Glomerular visceral epithelial cell (primary cell): ENCODE data around the gene LHPP.

Experiments
- DNase-seq: peaks from one replicate; pipeline ENCODE4 v3.0.0-alpha.2; 2016; ENCODE audit errors: extremely low spot score

Gene LHPP

DNA sequence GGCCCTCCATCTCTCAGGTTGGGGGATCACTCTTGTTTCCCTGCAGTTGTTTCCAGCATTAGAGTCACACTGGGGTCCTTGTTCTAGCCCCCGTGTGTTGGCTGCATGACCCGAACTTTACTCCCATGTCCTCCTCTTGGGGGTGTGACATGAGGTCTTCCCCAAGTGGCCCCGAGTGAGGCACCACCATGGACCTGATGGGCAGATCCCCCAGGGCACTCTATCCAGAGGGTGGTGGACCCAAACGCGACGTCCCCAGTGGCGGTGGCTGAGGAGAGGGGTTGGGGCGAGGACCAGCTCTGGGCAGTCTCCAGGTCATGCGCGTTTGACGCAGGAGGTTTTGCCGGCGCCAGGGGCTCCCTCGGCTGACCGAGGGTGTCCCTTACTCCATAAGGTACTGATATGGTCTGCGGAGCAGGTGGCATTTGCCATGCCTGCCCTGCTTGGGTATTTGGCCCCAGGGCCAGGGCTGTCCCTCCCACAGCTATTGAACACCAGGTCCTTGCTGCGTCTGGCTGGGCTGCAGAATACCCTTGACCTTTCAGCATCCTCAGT, 131.9 kb downstream of the LHPP start:
- no peak for DNase-seq

DNA sequence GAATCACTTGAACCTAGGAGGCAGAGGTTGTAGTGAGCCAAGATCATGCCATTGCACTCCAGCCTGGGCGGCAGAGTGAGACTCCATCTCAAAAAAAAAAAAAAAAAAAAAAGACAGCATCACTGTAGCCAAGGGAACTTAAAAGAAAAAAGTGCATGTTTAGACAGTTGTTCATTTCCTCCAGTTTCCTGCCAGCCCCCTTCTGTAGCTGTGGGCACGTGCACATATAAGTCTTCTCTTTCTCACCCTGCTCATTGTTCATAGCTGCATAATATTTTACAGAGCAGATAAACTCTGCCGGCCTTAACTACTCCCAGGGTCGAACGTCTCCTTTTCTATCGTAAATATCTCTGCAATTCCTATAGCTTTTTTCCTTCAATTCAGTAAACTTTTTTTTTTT, 132.6 kb downstream of the LHPP start:
- no peak for DNase-seq

DNA sequence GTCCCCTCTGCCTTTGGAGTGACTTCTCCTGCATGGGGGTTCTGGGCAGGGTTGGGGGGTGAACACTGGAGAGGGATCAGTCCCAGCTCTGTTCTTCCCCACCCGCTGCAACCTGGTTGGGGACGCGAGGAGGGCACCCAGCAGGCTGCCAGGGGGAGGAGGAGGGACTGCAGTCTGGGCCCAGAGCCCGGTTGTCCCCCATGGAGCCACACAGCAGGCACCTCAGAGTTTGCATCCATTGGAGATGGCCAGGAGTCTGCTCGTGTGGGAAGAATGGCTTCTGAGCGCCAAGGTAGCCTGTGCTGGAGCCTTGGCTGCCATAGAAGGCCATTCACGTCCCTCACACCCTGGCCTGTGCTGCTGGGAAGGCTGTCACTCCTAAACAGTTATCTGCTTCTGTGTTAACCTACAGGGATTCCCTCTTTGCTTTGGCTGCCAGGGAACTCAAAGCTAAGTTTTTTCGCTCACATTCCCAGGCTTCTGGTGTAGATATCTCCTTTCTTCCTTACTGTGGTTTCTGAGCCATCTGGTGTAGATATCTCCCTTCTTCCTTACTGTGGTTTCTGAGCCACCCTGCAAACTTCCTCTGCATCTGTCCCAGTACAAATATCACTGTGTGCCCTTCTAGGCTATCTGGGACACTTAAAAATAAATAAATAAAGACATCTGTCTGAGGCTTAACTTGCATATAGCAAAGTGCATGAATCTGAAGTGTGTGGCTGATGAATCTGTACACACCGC, 133.7 kb downstream of the LHPP start:
- DNase-seq = no peak

DNA sequence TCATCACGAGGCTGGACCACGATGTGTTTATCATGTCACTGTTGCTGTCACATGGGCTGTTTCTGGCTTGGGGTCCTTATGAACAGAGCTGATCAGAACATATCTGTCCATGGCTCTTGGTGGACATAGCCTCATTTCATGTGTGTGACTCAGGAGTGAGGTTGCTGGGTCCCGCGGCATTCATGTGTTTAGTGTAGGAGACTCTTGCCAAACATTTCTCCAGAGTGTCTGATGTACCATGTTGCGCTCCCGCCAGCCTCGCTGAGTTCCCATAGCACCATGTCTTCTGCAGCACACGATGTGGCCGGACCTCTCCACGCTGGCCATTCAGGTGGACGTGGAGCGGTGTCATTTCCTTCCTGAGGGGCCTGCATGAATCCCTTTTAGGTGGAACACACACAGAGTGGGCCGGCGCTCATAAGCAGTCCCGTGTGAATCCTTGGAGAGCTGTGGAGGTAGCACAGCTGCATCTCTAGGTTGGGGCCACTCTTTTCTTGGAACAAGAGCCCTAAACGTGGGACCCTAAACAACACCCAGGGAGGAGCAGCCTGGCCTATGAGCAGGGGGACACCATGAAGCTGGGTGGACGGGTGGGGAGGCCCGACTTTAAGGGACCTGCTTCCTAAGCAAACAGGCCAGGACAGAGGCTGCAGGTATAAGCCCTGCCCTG, 134.6 kb downstream of the LHPP start:
- no peak for DNase-seq

DNA sequence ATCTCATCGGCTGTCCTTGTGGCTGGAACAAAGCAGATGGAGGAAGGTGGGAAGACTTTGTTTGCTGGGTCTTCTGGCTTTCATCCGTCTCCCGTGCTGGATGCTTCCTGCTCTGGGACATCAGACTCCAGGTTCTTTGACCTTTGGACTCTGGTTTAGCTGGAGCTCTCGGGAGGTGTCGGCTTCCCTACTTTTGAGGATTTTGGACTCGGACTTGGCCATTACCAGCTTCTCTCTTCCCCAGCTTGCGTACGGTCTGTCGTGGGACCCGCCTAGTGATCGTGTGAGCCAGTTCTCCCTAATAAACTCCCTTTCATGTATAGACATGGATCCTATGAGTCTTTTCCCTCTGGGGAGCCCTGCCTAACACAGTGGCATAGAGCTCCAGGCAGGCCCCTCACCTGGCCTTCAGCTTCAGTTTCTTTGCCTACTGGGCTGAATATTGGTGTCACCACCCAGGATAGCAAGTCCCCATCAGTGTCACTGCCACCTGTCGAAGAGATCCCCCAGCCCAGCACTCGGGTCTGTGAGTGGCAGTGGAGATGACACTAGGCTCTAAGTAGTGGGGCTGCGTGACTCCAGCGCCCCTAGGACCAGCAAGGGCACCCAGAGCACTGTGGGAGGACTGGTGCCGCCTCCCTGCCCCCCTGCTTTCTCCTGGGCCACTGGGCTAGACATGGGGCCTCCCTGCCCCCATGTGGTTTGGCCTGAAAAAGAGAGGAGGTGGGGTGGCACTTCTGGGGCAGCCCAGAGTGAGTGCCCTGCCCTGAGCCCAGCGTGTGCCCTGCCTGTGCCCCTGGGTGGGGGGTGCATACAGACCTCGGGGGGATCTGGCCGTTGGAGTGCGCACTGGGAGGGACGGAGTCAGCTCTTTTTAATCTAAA, 135.6 kb downstream of the LHPP start:
- DNase-seq = no peak

DNA sequence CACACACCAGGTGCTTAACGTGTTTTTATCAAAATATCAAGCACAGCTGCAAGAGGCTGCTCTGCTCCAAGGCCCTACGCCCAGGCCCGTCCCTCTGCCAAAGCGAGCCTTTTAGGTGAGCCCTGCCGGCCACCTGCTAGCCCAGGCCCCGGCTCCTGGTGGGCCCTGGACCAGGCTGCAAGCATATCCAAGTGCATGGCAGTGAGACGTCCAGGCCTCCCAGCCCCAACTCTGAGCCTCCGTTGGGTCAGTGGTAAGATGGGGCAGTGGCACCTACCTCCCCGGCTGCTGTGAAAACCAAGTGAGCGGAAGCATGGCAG, 136.2 kb downstream of the LHPP start:
- DNase-seq = no peak

DNA sequence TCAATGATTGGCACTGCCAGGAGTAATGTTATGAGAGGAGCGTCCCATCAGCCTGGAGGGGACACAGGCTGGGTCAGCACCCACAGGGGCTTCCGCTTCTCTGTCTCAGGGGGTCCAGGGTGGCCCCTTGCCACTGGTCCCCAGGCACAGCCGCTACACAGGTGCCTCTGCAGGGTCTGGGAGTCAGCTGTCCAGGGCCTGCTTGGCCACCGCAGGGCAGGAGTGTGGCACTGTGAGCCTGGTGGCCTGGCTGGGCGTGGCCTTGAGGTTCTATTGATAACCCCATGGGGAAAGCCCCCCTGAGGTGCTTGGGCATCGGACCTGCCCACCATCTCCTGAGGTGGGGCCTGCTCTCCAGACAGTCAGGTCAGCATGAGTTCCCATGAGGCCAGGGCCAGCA, 136.6 kb downstream of the LHPP start:
- no peak for DNase-seq

DNA sequence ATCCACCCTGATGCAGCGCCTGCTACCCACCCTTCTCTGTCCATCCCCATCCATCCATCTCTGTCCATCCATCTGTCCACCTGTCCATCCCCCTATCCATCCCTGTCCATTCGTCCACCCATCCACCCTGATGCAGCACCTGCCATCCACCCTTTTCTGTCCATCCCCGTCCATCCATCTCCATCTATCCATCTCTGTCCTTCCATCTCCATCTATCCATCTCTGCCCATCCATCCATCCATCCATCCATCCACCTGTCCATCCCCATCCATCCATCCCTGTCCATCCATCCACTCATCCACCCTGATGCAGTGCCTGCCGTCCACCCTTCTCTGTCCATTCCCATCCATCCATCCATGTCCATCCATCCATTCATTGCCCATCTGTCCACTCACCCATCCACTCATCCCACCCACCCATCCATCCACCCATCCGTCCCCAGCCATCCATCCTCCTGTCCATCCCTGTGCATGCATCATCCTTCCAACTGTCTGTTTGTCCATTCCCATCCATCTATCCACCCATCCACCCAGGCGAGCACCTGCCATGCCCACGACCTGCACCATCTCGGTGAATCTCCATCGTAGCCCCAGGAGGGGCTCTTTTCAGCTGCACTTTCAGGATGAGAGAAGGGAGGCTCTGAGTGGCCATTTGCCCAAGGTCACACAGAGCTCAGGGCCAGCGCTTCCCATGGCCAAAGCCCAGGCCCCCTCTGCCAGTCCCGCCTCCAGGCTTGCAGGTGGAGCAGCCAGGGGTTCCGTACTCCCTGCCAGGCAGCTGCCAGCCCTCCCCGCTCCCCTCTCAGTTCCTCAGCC, 137.4 kb downstream of the LHPP start:
- no peak for DNase-seq

DNA sequence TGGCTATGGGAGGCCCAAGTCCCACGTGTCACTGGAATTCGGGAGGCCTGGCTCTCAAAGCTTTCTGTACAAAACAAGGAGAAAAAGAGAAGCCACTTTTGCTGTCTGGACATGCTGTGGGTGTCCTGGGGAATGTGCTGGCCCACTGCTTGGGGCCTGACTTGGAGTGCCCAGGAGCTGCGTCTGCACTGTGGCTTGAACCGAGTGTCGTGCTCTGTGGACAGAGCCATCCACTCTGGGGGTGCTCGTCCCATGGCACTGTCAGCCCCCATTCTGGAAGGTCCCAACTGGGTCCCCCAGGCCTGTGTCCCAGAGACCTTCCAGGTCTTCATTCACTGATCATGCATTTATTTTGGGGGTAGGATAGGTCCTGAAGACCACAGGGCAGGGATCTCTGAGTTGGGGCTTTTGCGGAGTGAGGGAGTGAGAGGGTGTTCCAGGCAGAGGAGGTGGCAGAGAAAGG, 138.0 kb downstream of the LHPP start:
- no peak for DNase-seq

DNA sequence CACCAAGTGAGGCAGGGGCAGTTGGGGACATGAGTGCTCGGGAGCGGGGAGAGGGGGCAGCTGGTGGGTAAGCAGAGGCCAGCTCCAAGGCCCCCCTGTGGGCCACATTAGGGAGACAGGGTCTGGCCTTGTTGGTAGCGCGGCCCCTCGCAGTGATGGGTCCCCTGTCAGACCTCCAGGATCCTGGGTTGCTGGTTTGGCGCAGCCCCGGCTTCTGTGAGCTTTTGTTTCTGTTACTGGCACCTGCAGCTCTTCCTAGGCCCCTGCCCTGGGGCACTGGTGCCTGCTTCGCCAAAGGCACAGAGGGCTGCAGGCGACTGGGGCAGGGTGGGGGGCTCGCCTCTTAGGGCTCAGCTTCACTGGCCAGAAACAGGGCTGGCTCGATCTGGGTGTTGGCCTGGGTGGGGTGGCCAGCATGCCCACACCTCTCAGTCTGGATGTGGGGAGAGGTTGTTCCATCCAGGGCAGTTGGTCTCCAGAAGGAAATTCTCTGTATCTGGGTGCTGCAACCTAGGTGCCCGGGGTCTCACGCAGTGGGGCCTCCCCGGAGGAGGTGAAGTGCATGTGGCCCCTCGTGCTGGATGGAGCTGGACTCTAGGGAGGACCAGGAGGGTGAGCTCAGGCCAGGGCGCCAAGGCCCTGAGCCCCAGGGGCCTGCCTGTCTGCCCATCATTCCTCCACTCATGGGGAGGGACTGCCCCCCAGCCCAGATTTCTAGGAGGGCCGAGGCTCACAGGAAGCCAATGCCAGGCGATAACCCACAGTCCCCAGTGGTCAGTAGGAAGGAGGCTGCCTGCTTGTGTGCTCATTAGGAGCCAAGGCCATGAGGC, 138.6 kb downstream of the LHPP start:
- no peak for DNase-seq

DNA sequence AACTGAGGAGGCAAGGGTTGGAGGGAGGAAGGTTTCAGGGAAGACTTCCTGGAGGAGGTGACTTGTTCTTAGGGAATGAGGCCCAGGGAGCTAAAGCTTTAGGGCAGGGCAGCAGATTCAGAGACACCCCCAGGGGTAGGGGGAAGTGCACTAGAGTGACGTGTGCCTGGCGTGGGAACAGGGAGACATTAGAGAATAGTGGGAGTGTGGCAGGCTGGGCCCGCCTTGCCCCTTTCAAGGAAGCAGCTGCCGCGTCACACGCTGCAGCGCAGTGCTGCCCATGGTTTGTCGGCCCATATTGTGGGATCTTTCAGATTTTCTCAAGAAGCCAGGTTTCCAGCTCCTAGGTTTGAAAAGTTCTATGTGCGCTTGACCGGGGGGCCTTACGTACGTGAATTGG, 139.4 kb downstream of the LHPP start:
- no peak for DNase-seq

DNA sequence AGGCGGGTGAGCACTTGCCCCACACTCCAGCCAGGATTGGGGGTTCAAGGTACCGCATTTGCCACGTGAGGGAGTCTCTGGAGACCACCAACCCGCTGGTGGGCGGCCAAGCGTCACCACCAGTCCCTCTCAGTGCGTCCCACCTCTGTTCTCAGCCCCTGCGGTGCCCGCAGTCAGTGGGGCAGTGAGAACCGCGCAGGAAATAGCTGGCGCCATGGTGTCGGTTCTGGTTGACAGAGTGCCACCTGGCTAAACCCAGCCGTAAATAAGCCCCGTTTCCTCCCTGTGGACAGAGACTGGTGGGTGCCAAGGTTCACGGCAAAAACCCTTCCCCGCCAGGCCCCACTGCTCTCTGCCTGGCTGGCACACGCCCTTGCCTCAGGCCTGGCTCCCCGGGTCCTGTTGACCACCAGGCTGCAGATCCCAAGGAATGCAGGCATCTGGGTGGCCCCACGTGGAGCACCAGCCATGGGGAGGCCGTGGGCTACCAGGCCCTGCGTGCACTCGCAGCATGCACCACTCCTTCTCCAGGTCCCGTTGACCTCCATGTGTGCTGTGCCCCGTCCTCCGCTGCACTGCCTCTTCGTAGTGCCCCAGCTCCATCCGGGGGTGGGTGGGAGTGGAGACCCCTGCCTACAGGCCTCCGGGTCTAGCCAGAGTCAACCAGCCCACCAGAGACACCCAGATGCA, 140.0 kb downstream of the LHPP start:
- DNase-seq = no peak

DNA sequence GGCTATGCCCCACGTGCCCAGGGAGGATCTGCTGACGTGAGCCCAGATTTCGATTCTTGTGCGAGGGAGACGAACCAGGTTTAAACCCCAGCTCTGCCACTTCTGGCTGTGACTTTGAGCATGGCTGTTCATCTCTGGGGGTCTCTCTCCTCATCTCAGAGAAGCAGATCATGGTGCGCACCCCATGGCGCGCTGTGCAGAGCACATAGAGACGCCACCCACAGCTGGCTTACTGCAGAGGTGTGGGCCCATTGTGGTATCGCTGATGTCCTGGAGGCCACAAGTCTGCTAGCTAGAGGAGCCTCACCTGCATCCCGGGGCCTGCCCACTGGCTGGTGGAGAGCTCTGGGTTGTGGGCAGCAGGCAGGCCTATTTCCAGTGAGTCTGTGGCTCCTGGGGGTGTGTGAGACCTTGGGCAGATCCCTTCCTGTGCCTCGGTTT, 140.5 kb downstream of the LHPP start:
- DNase-seq = no peak

DNA sequence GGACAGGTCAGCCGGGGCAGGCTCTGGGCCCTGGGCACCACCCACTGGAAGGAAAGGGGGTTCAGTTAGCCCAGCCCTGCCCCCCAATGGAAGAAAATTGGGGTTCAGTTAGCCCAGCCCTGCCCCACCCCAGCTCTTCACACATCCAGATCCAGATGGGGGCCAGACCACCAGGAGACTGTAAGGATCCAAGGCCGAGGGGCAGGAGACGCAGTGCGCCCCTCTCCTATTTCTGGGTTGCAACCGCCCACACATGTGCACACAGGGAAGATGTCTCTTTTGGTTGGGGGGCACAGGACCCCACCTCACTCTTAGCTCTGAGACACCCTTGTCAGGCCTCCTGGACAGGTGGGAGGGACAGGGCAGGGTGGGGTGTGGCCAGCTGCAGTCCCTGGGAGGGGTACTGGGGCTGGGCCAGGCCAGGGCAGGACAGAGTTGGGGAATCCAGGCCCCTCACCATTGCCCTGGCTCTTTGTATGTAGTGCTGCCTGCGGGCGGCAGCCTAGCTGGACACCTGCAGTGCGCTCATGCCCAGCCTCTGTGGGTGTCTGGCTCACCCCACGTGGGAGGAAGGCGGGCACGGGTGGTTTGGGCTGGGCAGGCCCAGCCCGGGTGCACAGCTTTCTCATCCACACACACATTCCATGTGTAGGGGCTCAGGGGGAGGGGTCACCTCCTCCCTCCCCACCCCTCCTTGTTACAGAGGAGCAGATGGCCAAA, 141.2 kb downstream of the LHPP start:
- DNase-seq = no peak

DNA sequence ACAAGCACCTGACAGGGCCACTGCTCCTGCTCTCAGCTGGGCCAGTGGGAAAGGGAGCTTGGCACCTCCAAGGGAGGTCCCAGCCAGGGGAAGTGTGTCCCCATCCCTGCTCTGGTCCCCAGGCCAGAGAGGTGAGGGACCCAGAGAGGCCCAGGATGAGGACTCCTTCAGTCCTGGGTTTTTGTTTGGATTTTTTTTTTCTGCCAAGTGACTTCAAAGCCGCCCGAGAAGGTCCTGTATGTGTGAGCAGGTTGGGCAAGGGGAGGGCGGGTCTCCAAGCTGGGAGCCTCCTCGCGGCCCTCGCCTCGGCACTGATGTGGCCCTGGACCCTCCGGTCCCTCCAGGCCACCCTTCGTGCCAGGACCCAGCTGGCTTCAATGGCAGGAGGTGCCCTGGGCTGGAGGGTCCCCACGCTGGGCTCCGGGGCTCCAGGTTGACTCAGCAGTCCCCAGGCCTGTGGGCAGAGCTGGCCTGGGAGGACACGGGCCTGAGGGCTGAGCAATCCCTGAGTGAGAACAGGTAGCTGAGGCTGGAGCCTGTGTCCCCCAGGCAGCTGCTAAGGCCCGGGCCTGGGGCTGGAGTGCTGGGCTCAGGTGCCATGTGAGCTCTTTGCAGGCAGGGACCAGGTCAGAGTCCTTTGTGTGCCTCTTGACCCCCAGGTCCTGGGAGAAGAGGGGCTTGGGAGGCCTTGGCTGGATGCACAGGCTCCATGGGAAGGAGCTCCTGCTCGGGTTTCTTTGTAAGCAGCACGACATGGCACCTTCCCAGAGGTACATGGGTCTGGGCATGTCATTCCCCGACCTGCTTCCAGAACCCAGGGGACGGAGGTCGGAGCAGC, 142.0 kb downstream of the LHPP start:
- no peak for DNase-seq

DNA sequence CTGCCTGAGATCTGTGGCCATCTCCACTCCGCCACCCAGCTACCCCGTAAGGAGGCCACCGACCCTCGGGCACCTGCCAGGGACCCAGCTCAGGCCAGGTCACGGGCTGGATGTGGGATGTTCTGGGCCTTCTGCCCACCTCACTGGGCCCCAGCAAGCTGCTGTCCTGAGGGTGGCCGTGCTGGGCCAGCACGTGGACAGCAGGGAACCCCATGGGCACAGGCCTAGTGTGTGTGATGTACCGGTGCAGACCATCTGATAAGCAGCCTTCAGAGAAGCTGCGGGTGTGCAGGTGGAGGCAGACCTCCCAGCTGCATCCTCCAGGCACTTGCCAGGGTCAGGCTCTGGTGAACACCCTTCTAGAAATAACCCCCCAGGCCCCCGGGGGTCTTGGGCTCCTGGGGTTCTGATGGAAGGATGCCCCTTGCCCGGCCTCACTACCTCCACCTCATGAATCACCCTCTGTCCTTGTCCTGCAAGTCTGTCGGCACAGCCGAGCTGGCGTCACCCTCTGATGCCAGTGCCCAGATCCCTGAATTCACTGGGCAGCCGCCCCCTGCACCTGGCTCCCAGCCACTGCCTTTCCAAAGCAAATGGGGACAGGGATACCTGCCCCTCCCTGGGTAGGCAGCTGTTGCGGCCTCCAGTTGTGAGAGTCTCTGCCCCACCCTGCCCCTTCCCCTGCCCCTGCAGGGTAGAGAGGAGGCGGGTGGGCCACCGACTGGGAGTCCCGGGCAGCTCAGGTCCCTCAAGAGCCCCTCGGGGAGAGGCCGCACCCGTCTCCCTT, 142.8 kb downstream of the LHPP start:
- DNase-seq = no peak

DNA sequence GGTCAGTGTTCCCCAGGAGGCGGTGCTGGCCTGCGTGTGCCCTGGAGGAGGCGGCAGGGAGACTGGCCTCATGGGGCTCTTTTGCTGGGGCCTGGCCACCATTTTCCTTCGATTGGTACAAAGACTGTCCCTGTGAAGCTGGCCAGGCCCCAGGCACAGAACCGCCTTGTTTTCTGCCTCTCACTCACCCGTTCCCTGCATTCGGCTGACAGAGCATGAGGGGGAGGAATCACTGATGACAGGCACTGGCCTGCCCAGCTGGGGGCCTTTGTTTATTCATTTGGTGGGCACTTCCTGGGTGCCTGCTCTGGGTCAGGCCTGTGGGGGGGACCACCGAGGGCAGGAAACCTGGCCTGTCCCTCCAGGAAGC, 143.4 kb downstream of the LHPP start:
- no peak for DNase-seq

DNA sequence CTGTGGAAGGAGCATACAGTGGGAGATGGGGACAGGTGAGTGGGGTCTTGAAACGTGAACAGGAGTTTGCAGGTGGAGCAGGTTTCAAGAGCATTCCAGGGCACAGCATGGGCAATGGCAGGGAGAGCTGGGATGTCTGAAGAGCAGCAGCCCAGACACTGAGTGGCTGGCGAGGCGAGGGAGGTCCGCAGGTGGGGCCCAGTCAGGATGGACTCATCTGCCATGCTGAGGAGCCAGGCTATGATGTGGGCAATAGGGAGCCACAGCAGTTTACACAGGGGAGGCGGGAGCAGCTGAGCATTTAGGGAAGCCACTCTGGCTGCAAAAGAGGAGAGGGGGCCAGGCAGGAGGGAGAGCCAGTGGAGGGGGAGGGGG, 143.8 kb downstream of the LHPP start:
- DNase-seq = no peak
